ENCODE data around the gene AGO3.
A peak's percentile ranks its signal among the peaks of the same experiment; 100 is the strongest.
"Not testable (repeated sequence)": the region's sequence is repeated elsewhere in the genome, so short reads cannot be mapped to it uniquely, and the experiment has no call there.

The AGO3 gene

DNA sequence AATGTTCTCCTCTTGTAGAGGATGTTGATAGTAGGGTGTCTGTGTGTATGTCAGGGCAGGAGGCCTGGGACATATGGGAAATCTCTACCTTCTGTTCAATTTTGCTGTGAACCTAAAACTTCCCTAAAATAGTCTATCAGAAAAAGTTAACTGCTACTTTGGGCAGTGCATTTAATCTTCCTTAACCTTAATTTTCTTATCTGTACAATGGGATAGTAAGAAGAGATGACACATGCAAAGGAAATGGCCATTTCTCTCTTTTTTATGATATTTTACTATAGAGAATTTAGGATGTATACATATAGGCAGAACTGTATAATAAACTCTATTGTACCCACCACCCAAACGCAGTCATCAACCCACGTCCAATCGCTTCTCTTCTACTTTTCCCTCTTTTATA, 8.6 kb downstream of the AGO3 start:
- H3K4me3 Mint-ChIP-seq, result no peak overlapping the region
- DNase-seq (ENCODE audit: low spot score in 2 of 2), result no peak
- H3K27ac Mint-ChIP-seq, result no peak overlapping the region
- no peaks in the 10 kb centered on the region for H3K9me3 Mint-ChIP-seq
- no peak for ATAC-seq
- peaks cover 13% of the 10 kb centered on the region for H3K36me3 Mint-ChIP-seq
- H3K4me1 Mint-ChIP-seq, result peaks cover 32% of the 10 kb centered on the region

DNA sequence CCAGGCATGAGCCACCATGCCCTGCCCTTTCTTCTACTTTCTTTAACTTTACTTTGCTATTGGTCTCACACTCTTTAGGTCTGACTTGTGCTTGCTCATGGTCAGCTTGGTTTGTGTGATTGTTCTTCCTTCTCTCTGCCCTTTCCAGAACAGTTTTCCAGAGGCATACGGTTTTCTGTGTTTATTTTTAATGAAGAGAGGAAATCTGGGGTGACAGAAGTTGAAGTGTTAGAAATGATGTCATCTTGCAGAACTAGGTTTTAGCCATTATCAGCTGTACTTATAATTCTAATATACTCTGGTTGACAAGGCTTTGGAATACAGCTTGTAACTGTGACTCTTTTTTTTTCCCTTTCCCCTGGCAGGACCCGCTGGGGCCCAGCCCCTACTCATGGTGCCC, 14.4 kb downstream of the AGO3 start:
- peaks cover 52% of the 10 kb centered on the region for H3K4me1 Mint-ChIP-seq
- H3K27ac Mint-ChIP-seq, result no peak overlapping the region
- H3K36me3 Mint-ChIP-seq, result peaks cover 28% of the 10 kb centered on the region
- no peaks in the 10 kb centered on the region for H3K9me3 Mint-ChIP-seq
- H3K4me3 Mint-ChIP-seq, result no peak overlapping the region
- no peak for DNase-seq (ENCODE audit: low spot score in 2 of 2)
- no peak for ATAC-seq

GRCh38 chr1:35947547-35947946, 16.6 kb downstream of the AGO3 start:
- H3K4me3 Mint-ChIP-seq, result no peak overlapping the region
- peak; percentile 33 for ATAC-seq
- no peaks in the 10 kb centered on the region for H3K9me3 Mint-ChIP-seq
- peaks cover 34% of the 10 kb centered on the region for H3K4me1 Mint-ChIP-seq
- no peak overlapping the region for H3K27ac Mint-ChIP-seq
- DNase-seq (ENCODE audit: low spot score in 2 of 2), result no peak
- peaks cover 28% of the 10 kb centered on the region for H3K36me3 Mint-ChIP-seq

DNA sequence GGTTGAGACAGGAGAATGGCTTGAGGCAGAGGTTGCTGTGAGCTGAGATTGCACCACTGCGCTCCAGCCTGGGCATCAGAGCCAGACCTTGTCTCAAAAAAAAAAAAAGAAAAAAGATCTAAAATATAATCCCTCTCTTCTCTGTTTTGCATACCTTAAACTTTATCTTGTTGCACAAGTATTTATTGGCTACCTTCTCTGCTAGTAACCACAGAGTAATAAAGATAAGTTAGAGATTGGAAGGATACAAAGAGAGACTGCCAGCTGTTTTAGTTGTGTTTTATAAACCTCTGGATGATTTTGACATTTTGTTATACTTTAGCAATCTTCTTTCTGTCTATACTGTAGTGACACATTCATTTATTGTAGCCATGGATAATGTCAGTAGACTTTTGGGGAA, 27.7 kb downstream of the AGO3 start:
- ATAC-seq (no peak), DNase-seq (ENCODE audit: low spot score in 2 of 2) (no peak)
- no peaks in the 10 kb centered on the region for H3K9me3 Mint-ChIP-seq
- no peak overlapping the region for H3K4me3 Mint-ChIP-seq
- peaks cover 3% of the 10 kb centered on the region for H3K4me1 Mint-ChIP-seq
- no peak overlapping the region for H3K27ac Mint-ChIP-seq
- H3K36me3 Mint-ChIP-seq, result peaks cover 15% of the 10 kb centered on the region

DNA sequence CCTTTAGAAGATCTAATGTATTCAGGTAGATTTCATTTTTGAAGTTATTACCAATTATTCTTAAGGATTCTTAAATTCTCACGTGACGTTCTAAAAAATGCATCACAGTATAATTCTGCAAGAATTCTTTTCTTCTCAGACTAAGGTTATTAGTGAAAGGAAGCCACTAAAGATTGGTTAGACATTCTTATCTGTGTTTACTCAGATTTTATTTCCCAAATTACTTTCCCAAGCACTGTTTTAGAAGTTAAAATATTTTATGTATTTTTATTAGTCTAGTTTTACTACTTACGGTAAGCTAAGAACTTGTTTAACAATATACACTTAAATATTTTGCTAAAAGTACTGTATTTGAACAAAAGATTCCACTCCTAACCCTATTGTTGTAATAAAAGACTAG, 28.4 kb downstream of the AGO3 start:
- Mint-ChIP-seq H3K9me3 (no peaks in the 10 kb centered on the region), H3K4me3 (no peak overlapping the region), H3K27ac (no peak overlapping the region), H3K36me3 (peaks cover 10% of the 10 kb centered on the region), H3K4me1 (no peaks in the 10 kb centered on the region)
- ATAC-seq (no peak), DNase-seq (ENCODE audit: low spot score in 2 of 2) (no peak)

DNA sequence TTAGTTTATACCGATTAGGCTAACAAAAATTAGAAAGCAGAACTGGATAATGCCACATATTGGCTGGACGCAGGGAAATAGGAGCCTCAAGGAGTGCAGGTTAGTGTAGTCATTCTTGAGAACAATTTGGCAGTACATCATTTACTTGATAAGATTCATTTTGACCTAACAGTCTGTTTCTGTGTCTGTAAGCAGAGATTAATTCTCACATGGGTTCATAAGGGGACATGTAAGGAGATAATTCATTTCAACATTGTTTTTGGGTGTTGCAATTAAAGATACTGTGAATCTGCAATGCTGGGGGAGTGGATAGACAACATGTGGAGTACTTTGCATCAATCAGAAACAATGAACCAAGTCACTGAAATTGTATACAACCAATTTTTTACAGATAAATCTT, 32.0 kb downstream of the AGO3 start:
- DNase-seq (ENCODE audit: low spot score in 2 of 2), result no peak
- Mint-ChIP-seq H3K4me1 (no peaks in the 10 kb centered on the region), H3K36me3 (peaks cover 18% of the 10 kb centered on the region), H3K9me3 (no peaks in the 10 kb centered on the region), H3K27ac (no peak overlapping the region), H3K4me3 (no peak overlapping the region)
- no peak for ATAC-seq

DNA sequence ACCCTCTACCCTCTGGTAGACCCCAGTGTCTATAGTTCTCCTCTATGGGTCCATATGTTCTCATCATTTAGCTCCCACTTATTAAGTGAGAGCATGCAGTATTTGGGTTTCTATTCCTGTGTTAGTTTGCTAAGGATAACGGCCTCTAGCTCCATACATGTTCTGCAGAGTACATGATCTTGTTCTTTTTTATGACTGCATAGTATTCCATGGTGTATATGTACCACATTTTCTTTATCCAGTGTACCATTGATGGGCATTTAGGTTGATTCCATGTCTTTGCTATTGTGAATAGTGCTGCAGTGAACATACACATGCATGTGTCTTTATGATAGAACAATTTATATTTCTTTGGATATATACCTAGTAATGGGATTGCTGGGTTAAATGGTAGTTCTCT, 33.4 kb downstream of the AGO3 start:
- H3K36me3 Mint-ChIP-seq, result peaks cover 32% of the 10 kb centered on the region
- H3K4me1 Mint-ChIP-seq; H3K4me3 Mint-ChIP-seq; ATAC-seq; DNase-seq (ENCODE audit: low spot score in 2 of 2); H3K9me3 Mint-ChIP-seq; H3K27ac Mint-ChIP-seq: not testable (repeated sequence)

GRCh38 chr1:35968396-35968795, 37.5 kb downstream of the AGO3 start:
- no peak overlapping the region for H3K4me3 Mint-ChIP-seq
- H3K4me1 Mint-ChIP-seq, result no peaks in the 10 kb centered on the region
- no peak overlapping the region for H3K27ac Mint-ChIP-seq
- H3K9me3 Mint-ChIP-seq, result no peaks in the 10 kb centered on the region
- H3K36me3 Mint-ChIP-seq, result peaks cover 62% of the 10 kb centered on the region
- no peak for DNase-seq (ENCODE audit: low spot score in 2 of 2)
- ATAC-seq, result no peak

GRCh38 chr1:35971601-35972000, 40.7 kb downstream of the AGO3 start:
- Mint-ChIP-seq H3K4me1 (peaks cover 20% of the 10 kb centered on the region), H3K27ac (no peak overlapping the region), H3K9me3 (no peaks in the 10 kb centered on the region), H3K36me3 (peaks cover 87% of the 10 kb centered on the region), H3K4me3 (no peak overlapping the region)
- DNase-seq (ENCODE audit: low spot score in 2 of 2) (no peak), ATAC-seq (no peak)

GRCh38 chr1:35972631-35973030, 41.7 kb downstream of the AGO3 start:
- not testable (repeated sequence) for H3K9me3 Mint-ChIP-seq; DNase-seq (ENCODE audit: low spot score in 2 of 2); H3K27ac Mint-ChIP-seq; ATAC-seq; H3K4me3 Mint-ChIP-seq
- peaks cover 20% of the 10 kb centered on the region for H3K4me1 Mint-ChIP-seq
- H3K36me3 Mint-ChIP-seq, result peaks cover 89% of the 10 kb centered on the region

DNA sequence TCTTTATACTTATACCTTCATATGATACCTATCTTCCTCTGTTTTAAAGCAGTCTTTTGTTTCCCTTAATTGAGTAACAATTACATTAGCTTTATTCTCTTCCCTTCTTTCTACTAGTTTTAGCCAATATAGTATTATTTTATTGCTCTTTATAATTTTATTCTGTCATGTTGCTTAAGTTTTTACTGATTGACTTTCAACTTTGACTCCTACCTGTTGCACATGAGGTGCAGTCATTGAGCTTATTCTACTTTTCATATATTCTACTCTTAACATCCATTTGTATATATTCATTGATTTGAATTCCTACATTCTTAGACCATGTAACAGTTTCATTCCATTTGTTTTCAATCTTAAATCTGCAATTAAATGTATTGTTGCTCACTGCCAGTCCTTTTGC, 49.2 kb downstream of the AGO3 start:
- Mint-ChIP-seq H3K4me1 (peaks cover 10% of the 10 kb centered on the region), H3K36me3 (peaks cover 94% of the 10 kb centered on the region), H3K27ac (no peak overlapping the region), H3K4me3 (no peak overlapping the region), H3K9me3 (no peaks in the 10 kb centered on the region)
- ATAC-seq (no peak), DNase-seq (ENCODE audit: low spot score in 2 of 2) (no peak)

DNA sequence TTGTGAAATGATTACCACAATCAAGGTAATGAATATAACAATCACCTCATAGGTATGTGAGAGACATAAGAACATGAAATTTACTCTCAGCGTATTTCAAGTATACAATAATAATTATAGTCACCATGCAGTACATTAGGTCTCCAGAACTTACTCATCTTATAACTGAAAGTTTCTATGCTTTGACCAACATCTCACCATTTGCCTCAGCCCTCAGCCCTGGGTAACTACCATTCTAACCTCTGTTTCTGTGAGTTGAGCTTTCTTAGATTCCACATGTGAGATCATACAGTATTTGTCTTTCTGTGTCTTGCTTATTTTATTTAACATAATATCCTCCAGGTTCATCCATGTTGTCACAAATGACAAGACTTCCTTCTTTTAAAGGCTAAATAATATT, 57.3 kb downstream of the AGO3 start:
- Mint-ChIP-seq H3K4me3 (no peak overlapping the region), H3K9me3 (no peaks in the 10 kb centered on the region), H3K27ac (no peak overlapping the region), H3K4me1 (no peaks in the 10 kb centered on the region), H3K36me3 (peaks cover 35% of the 10 kb centered on the region)
- DNase-seq (ENCODE audit: low spot score in 2 of 2), result no peak
- ATAC-seq, result peak; percentile 92

GRCh38 chr1:36006941-36007500, 76.1 kb downstream of the AGO3 start:
- no peak for DNase-seq (ENCODE audit: low spot score in 2 of 2)
- H3K4me3 Mint-ChIP-seq, result no peak overlapping the region
- no peak overlapping the region for H3K27ac Mint-ChIP-seq
- H3K9me3 Mint-ChIP-seq, result no peaks in the 10 kb centered on the region
- no peaks in the 10 kb centered on the region for H3K4me1 Mint-ChIP-seq
- peaks cover 30% of the 10 kb centered on the region for H3K36me3 Mint-ChIP-seq
- ATAC-seq, result no peak

- H3K36me3 Mint-ChIP-seq, result peaks cover 37% of the 10 kb centered on the region
- DNase-seq (ENCODE audit: low spot score in 2 of 2) (no peak), ATAC-seq (no peak)
- H3K9me3 Mint-ChIP-seq, result no peaks in the 10 kb centered on the region
- H3K4me3 Mint-ChIP-seq, result no peak overlapping the region
- no peaks in the 10 kb centered on the region for H3K4me1 Mint-ChIP-seq
- H3K27ac Mint-ChIP-seq, result no peak overlapping the region
Measured at GRCh38 chr1:36007741-36008140, 76.8 kb downstream of the AGO3 start.

DNA sequence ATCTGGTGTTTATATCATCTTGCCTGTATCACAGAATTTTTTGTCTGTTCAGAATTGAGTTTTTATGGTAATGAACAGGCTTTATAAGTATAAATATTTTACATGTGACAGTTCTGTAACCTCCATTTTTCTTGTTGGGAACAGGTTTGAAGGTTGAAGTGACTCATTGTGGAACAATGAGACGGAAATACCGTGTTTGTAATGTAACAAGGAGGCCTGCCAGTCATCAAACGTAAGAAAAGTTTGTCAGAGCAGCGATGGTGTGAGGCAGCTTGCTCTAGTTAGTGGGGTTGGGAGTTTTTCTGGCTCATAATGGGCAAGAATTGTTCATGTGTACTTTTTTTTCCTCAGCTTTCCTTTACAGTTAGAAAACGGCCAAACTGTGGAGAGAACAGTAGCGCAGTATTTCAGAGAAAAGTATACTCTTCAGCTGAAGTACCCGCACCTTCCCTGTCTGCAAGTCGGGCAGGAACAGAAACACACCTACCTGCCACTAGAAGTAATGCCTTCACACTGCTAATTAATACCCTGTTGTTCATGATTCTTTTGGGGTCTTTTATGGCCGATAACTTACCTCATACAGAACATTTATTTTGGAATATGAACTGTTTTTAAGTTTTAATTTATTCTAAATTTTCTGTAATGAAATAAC, 77.8 kb downstream of the AGO3 start:
- Mint-ChIP-seq H3K27ac (peak overlapping the region; percentile 15), H3K4me3 (no peak overlapping the region), H3K9me3 (no peaks in the 10 kb centered on the region), H3K36me3 (peaks cover 46% of the 10 kb centered on the region), H3K4me1 (no peaks in the 10 kb centered on the region)
- ATAC-seq (peak; percentile 65), DNase-seq (ENCODE audit: low spot score in 2 of 2) (no peak)

DNA sequence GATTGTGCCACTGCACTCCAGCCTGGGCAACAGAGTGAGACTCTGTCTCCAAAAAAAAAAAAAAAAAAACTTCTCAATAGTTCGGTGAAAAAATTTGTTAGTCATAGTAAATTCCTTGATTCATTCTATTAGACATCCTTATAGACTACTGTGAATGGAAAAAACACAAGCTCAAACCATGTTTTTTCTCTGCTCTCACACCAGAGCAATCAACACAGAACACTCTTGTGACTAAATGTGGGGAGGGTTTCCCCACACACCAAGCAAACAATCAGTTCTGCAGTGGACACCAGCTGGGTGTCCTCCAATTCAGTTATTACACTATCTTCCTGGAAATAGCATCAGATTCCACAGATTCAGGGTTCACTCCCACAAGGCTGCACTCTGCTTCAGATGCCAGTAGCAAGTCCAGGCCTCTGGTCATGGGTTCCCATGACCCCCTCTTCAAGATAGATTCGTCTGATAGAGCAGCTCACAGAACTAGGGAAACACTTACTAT, 83.9 kb downstream of the AGO3 start:
- Mint-ChIP-seq H3K4me1 (no peaks in the 10 kb centered on the region), H3K27ac (no peak overlapping the region), H3K9me3 (no peaks in the 10 kb centered on the region), H3K36me3 (peaks cover 68% of the 10 kb centered on the region), H3K4me3 (no peak overlapping the region)
- ATAC-seq (no peak), DNase-seq (ENCODE audit: low spot score in 2 of 2) (no peak)

Measured in stimulated activated effector memory CD8-positive, alpha-beta T cell treated with anti-CD3 and anti-CD28 coated beads, Interleukin-12 subunit alpha, Interleukin-12 subunit beta, amount 100 ng/mL, for 72 hours (primary cell).